GM21737 (cell line): ENCODE results near the gene SLC35F2.
"Not testable (repeated sequence)": the region's sequence is repeated elsewhere in the genome, so short reads cannot be mapped to it uniquely, and the experiment has no call there.

Experiments
- ATAC-seq: cut with Tn5 transposase; IDR thresholded peaks from one replicate; pipeline ENCODE4 v1.9.1; 2021; ENCODE audit warnings: mild to moderate bottlenecking, moderate library complexity; ENCODE audit not compliant: unreplicated experiment

Gene SLC35F2

DNA sequence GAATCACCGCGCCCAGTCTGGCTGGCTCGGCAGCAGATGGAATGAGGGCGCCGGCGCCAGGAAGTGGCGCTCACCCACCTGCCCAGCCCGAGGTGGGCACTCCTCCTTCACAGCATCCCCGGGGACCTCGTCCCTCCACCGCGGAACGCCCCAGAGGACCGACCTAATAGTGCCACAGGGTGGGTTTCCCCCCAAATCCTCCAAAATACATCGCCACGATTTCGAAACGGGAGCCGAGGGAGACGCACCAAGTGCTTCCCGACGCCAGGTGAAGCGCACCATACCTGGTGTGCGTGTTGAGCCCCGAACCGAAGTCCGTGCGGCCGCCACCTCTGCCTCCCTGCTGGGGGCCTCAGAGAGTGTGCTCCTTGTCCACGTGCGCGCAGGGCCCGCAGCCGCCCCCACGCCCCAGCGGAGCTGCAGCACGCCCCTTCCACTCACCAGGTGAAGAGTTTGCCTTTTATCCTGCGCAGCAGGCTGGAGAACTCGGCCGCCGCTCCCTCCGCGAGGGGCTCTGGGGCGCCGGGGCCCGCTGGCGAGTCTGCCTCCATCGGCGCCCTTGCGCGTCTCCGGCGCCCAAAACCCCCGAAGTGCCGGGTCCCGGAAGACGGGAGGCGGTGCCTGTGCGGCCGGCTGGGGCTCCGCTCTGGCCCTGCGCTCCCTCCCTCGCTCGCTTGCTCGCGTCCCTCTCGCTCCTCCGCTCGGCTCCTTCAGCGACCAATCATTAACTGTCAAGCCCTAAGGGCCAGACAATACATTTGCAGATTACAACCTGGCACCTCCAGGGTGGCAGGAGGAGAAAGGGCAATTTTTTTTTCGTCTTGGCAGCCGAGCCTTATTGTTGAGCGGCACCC is at the start of gene SLC35F2:
TSS of gene SLC35F2 (minus strand) at position 571 of the 854 bp plus-strand sequence. CDS start at position 551, 20 bp downstream.
- peak; percentile 93 for ATAC-seq

- no peak for ATAC-seq
These were observed 49.6 kb upstream of the SLC35F2 start for GRCh38 chr11:107908211-107908610.

- peak; percentile 83 for ATAC-seq
These were observed 39.7 kb upstream of the SLC35F2 start for GRCh38 chr11:107898270-107898669.

GRCh38 chr11:107882095-107882820 is 23.7 kb upstream of the SLC35F2 start:
- ATAC-seq = no peak

- not testable (repeated sequence) for ATAC-seq
These were observed 22.9 kb upstream of the SLC35F2 start for GRCh38 chr11:107881471-107881870.

GRCh38 chr11:107876141-107876540 is 17.6 kb upstream of the SLC35F2 start:
- no peak for ATAC-seq

- ATAC-seq = no peak
These were observed 6.0 kb upstream of the SLC35F2 start for GRCh38 chr11:107864591-107864990.

GRCh38 chr11:107860688-107861087 is 2.1 kb upstream of the SLC35F2 start:
- no peak for ATAC-seq

GRCh38 chr11:107860240-107860620 is 1.6 kb upstream of the SLC35F2 start:
- not testable (repeated sequence) for ATAC-seq

DNA sequence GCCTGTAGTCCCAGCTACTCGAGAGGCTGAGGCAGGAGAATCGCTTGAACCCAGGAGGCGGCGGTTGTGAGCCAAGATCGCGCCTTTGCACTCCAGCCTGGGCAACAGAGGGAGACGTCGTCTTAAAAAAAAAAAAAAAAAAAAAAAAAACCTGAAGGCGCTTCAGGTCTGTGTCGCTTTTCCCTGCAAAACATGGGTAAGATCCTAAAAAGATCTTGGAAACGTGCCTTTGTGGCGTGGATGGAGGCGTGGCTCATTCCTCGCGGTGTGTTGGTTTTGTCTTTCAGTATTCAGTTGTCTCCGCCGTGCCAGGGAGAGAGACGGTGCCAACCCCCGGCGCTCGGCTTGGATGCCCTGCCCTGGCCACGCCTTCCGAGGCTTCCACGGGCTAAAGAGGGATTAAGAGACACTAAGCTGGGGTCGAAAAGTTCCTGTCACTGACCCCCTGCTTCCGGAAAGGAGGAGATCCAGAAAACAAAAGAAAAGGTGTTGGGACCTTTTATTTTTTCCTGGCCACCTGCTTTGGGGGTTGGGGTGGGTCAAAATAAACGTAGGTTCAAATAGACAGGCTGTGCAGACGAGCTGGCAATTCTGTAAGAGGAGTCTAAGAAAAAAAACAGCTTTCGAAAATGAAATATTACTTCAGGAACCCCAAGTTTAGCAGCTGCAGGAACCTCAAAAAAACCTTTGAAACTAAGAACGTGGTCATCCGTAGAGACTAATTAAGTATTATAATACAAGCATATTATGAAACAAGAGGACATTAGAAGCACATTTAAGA is 1.1 kb upstream of the SLC35F2 start:
- ATAC-seq = no peak

DNA sequence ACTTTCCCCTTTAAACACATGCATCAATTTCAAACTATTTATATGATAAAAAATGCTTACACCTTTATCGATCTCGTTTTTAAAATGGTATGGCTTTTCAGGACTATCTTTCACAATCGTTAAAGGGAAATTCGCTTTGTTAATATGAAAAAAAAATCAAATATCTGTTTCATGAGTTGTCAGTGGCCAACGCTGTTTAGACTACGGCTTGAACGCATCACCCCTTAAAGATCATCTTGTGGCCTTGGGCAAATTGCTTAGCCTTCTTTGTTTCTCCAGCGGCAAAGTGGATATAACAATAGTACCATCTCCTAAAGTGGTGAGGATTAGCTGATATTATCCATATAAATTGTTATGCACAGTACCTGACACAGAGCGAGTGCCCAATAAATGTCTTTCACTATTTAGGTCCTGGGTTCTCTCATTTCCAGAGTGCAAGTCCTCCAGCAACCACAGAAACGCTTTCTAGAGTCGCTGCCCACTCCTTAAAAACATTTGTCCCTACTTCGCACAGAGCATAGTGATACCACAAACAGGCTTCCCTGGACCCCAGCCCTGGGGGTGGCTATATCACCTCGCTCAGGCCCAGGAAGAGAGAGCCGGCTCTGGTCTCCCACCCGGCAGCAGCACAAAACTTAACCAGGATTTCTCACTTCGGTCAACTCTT is 904 bp downstream of the SLC35F2 start:
- no peak for ATAC-seq

DNA sequence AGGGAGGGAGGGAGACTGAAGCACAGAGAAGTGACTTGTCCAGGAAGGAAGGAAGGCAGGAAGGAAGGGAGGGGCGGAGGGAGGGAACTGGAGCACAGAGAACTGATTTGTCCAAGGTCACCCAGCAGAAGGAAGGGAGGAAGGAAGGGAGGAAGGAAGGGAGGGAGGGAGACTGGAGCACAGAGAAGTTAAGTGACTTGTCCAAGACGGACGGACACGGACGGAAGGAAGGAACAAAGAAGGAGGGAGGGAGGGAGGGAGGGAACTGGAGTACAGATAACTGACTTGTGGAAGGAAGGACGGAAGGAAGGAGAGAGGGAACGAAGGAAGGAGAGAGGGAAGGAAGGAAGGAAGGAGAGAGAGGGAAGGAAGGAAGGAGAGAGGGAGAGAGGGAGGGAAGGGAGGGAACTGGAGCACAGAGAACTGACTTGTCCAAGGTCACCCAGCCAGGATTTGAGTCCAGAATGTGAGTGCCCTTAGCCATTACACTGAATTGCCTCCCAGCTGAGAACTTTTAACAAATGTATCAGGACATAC is 1.5 kb downstream of the SLC35F2 start:
- no peak for ATAC-seq

- ATAC-seq = no peak
These were observed 2.2 kb downstream of the SLC35F2 start for GRCh38 chr11:107856180-107856980.

GRCh38 chr11:107853070-107853469 is 5.5 kb downstream of the SLC35F2 start:
- no peak for ATAC-seq

- ATAC-seq = no peak
These were observed 6.8 kb downstream of the SLC35F2 start for GRCh38 chr11:107851704-107852310.

GRCh38 chr11:107849790-107850189 is 8.8 kb downstream of the SLC35F2 start:
- no peak for ATAC-seq

- no peak for ATAC-seq
These were observed 10.2 kb downstream of the SLC35F2 start for GRCh38 chr11:107848345-107848744.

DNA sequence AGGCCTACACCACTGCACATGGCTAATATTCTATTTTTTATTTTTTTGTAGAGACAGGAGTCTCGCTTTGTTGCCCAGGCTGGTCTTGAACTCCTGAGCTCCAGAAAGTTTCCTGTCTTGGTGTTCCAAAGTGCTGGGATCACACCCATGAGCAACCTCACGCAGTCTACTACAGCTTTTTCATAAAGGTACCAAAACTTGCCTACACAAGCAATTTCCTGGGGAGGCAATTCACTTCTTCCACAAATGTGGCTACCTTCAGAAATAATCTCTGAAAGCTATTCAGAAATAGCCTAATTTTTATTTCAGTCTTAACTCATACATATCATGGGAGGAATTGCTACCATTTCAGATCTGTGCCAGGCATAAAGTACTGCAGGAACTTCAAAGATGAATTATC is 11.4 kb downstream of the SLC35F2 start:
- ATAC-seq = no peak

GRCh38 chr11:107844041-107844440 is 14.5 kb downstream of the SLC35F2 start:
- ATAC-seq = no peak
